Measurements from ENCODE around the gene H6PD.

H6PD gene

GRCh38 chr1:9260059-9260766, 25.6 kb downstream of the H6PD start:
- no peak for TF ChIP-seq EGR1 (IDR thresholded peaks at IDR 0.05)
- TF ChIP-seq USF1 (IDR thresholded peaks at IDR 0.05), result no peak
- no peak for TF ChIP-seq YY1 (IDR thresholded peaks at IDR 0.05; ENCODE audit: low read depth)
- TF ChIP-seq EP300 (IDR thresholded peaks at IDR 0.05; ENCODE audit: borderline replicate concordance), result no peak
- no peak for TF ChIP-seq ZBTB7A (IDR thresholded peaks at IDR 0.05; ENCODE audit: low read depth)
- TF ChIP-seq NFIC (IDR thresholded peaks at IDR 0.05), result no peak
- no peak for TF ChIP-seq RAD21 (IDR thresholded peaks at IDR 0.05; ENCODE audit: low read depth)

DNA sequence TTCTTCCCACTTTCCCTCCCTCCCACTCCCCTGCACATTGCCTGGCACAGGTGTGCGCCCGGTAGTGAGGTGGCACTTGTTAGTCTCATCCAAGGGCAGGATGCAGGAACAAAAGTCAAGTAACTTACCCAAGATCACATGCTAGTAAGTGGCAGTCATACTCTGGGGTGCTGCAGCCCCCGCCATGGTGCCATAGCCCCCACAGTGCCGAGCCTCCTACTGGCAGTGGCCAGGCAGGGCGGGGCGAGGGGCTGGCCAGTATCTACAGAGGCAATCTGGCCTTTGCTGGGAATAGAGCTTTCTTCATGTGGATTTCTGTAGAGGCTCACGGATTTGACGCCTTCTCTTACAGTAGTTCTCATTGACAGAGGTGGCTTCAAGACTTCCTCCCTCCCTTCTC, 26.9 kb downstream of the H6PD start:
- TF ChIP-seq USF1 (IDR thresholded peaks at IDR 0.05), result no peak
- TF ChIP-seq MAX (IDR thresholded peaks at IDR 0.05), result no peak
- TF ChIP-seq TCF12 (IDR thresholded peaks at IDR 0.05; ENCODE audit: low read depth), result no peak
- no peak for TF ChIP-seq EP300 (IDR thresholded peaks at IDR 0.05; ENCODE audit: borderline replicate concordance)
- TF ChIP-seq, protein P1, sequence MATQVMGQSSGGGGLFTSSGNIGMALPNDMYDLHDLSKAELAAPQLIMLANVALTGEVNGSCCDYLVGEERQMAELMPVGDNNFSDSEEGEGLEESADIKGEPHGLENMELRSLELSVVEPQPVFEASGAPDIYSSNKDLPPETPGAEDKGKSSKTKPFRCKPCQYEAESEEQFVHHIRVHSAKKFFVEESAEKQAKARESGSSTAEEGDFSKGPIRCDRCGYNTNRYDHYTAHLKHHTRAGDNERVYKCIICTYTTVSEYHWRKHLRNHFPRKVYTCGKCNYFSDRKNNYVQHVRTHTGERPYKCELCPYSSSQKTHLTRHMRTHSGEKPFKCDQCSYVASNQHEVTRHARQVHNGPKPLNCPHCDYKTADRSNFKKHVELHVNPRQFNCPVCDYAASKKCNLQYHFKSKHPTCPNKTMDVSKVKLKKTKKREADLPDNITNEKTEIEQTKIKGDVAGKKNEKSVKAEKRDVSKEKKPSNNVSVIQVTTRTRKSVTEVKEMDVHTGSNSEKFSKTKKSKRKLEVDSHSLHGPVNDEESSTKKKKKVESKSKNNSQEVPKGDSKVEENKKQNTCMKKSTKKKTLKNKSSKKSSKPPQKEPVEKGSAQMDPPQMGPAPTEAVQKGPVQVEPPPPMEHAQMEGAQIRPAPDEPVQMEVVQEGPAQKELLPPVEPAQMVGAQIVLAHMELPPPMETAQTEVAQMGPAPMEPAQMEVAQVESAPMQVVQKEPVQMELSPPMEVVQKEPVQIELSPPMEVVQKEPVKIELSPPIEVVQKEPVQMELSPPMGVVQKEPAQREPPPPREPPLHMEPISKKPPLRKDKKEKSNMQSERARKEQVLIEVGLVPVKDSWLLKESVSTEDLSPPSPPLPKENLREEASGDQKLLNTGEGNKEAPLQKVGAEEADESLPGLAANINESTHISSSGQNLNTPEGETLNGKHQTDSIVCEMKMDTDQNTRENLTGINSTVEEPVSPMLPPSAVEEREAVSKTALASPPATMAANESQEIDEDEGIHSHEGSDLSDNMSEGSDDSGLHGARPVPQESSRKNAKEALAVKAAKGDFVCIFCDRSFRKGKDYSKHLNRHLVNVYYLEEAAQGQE (IDR thresholded peaks at IDR 0.05; ENCODE audit: low read depth), result no peak
- TF ChIP-seq ZBTB7A (IDR thresholded peaks at IDR 0.05; ENCODE audit: low read depth), result no peak
- TF ChIP-seq EGR1 (IDR thresholded peaks at IDR 0.05), result no peak
- no peak for TF ChIP-seq FOXM1 (IDR thresholded peaks at IDR 0.05; ENCODE audit: borderline replicate concordance, low read depth)
- no peak for TF ChIP-seq NFIC (IDR thresholded peaks at IDR 0.05)
- TF ChIP-seq YY1 (IDR thresholded peaks at IDR 0.05; ENCODE audit: low read depth), result no peak
- no peak for TF ChIP-seq CREB1 (IDR thresholded peaks at IDR 0.05; ENCODE audit: low read depth)
- no peak for TF ChIP-seq RAD21 (IDR thresholded peaks at IDR 0.05; ENCODE audit: low read depth)
- TF ChIP-seq CEBPB (IDR thresholded peaks at IDR 0.05), result no peak
- TF ChIP-seq TEAD4 (IDR thresholded peaks at IDR 0.05), result no peak
- no peak for TF ChIP-seq TAF1 (IDR thresholded peaks at IDR 0.05; ENCODE audit: low read depth)

- TF ChIP-seq TEAD4 (IDR thresholded peaks at IDR 0.05) (no peak), CREB1 (IDR thresholded peaks at IDR 0.05; ENCODE audit: low read depth) (no peak), EP300 (IDR thresholded peaks at IDR 0.05; ENCODE audit: borderline replicate concordance) (no peak), FOXM1 (IDR thresholded peaks at IDR 0.05; ENCODE audit: borderline replicate concordance, low read depth) (no peak), TAF1 (IDR thresholded peaks at IDR 0.05; ENCODE audit: low read depth) (no peak), TCF12 (IDR thresholded peaks at IDR 0.05; ENCODE audit: low read depth) (no peak), NFIC (IDR thresholded peaks at IDR 0.05) (no peak), RAD21 (IDR thresholded peaks at IDR 0.05; ENCODE audit: low read depth) (no peak), CEBPB (IDR thresholded peaks at IDR 0.05) (no peak), USF1 (IDR thresholded peaks at IDR 0.05) (no peak), MAX (IDR thresholded peaks at IDR 0.05) (no peak), YY1 (IDR thresholded peaks at IDR 0.05; ENCODE audit: low read depth) (no peak), EGR1 (IDR thresholded peaks at IDR 0.05) (no peak)
- TF ChIP-seq, protein P1 (IDR thresholded peaks at IDR 0.05; ENCODE audit: low read depth), result no peak
Measured at GRCh38 chr1:9262096-9262986, 27.8 kb downstream of the H6PD start.

DNA sequence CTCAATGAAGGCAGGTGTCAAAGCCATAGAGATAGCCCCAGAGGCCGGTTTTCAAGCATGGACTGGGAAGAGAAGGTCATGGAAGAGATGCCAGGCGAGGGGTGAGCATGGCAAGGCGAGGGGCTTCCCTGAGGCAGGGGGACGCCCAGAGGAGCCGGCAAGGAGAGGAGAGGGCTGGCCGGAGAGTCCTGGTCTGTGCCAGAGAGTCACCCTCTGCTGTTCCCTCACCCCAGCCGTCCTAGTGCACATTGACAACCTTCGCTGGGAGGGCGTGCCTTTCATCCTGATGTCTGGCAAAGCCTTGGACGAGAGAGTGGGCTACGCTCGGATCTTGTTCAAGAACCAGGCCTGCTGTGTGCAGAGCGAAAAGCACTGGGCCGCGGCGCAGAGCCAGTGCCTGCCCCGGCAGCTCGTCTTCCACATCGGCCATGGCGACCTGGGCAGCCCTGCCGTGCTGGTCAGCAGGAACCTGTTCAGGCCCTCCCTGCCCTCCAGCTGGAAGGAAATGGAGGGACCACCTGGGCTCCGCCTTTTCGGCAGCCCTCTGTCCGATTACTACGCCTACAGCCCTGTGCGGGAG, 28.8 kb downstream of the H6PD start:
- TF ChIP-seq NFIC (IDR thresholded peaks at IDR 0.05) (no peak), USF1 (IDR thresholded peaks at IDR 0.05) (no peak), CEBPB (IDR thresholded peaks at IDR 0.05) (no peak), TEAD4 (IDR thresholded peaks at IDR 0.05) (no peak)

All from Ishikawa (cell line).